GM23338 (cell line): ENCODE data around the gene MRAP. TPM values are rescaled to one million over a fixed set of nuclear protein-coding genes. Genes with fewer than 3 reads are reported as not detected.

Experiments used
- ATAC-seq: fragments of 200-7000 bp; cut with Tn5 transposase; 3 replicates; pipeline ENCODE4 v1.9.1; 2020
- DNase-seq: peaks from one replicate; pipeline ENCODE4 v3.0.0-alpha.2; 2015; ENCODE audit warnings: low spot score
- H2AFZ ChIP-seq: fragments of 200-600 bp; sonication (generic); 2 replicates; pipeline ENCODE4 v1.8.0; 2016; ENCODE audit warnings: antibody characterized with exemption, mild to moderate bottlenecking, moderate library complexity
- H3F3A ChIP-seq: fragments of 200-600 bp; sonication (generic); replicated peaks from 2 replicates; pipeline ENCODE4 v1.8.0; 2017; ENCODE audit warnings: antibody characterized with exemption, mixed run types, low read depth
- H3K27ac ChIP-seq: fragments of 200-600 bp; sonication (generic); 2 replicates; pipeline ENCODE4 v1.6.1; 2016; ENCODE audit warnings: low read depth
- H3K27me3 ChIP-seq: fragments of 200-600 bp; sonication (generic); 2 replicates; pipeline ENCODE4 v1.8.0; 2016; ENCODE audit warnings: mild to moderate bottlenecking, mixed run types, moderate library complexity; ENCODE audit not compliant: insufficient read depth
- H3K36me3 ChIP-seq: fragments of 200-600 bp; sonication (generic); 2 replicates; pipeline ENCODE4 v1.8.0; 2016; ENCODE audit warnings: mild to moderate bottlenecking; ENCODE audit not compliant: insufficient read depth
- H3K4me1 ChIP-seq: fragments of 200-600 bp; sonication (generic); 2 replicates; pipeline ENCODE4 v1.8.0; 2016; ENCODE audit warnings: mild to moderate bottlenecking, moderate library complexity; ENCODE audit not compliant: insufficient read depth
- H3K4me2 ChIP-seq: fragments of 200-600 bp; sonication (generic); 2 replicates; pipeline ENCODE4 v1.7.1; 2017; ENCODE audit warnings: mixed run types
- H3K4me3 ChIP-seq: fragments of 200-600 bp; sonication (generic); 2 replicates; pipeline ENCODE4 v1.6.1; 2016; ENCODE audit warnings: mixed run types
- H3K79me2 ChIP-seq: fragments of 200-600 bp; sonication (generic); replicated peaks from 2 replicates; pipeline ENCODE4 v1.8.0; 2017; ENCODE audit warnings: mild to moderate bottlenecking; ENCODE audit not compliant: insufficient read depth
- H3K9me2 ChIP-seq: fragments of 200-600 bp; sonication (generic); 2 replicates; pipeline ENCODE4 v1.8.0; 2017; ENCODE audit not compliant: insufficient read depth
- H4K20me1 ChIP-seq: fragments of 200-600 bp; sonication (generic); replicated peaks from 2 replicates; pipeline ENCODE4 v1.8.0; 2017; ENCODE audit warnings: mild to moderate bottlenecking; ENCODE audit not compliant: insufficient read depth
- H3K27ac Mint-ChIP-seq: 2 replicates; pipeline ENCODE4 v1.8.0; 2020; ENCODE audit warnings: inconsistent platforms, mild to moderate bottlenecking, moderate library complexity, mixed read lengths
- H3K27me3 Mint-ChIP-seq: 3 replicates; pipeline ENCODE4 v1.8.0; 2022; ENCODE audit warnings: low read depth, mild to moderate bottlenecking, moderate library complexity, mixed read lengths, inconsistent platforms; ENCODE audit not compliant: insufficient read depth, poor library complexity
- H3K36me3 Mint-ChIP-seq: 3 replicates; pipeline ENCODE4 v1.8.0; 2021; ENCODE audit warnings: low read depth, mild to moderate bottlenecking, inconsistent platforms, moderate library complexity, mixed read lengths
- H3K4me1 Mint-ChIP-seq: 3 replicates; pipeline ENCODE4 v1.8.0; 2020; ENCODE audit warnings: mild to moderate bottlenecking, inconsistent platforms, mixed read lengths
- H3K4me3 Mint-ChIP-seq: 3 replicates; pipeline ENCODE4 v1.8.0; 2021; ENCODE audit warnings: moderate library complexity, mild to moderate bottlenecking, inconsistent platforms, mixed read lengths
- H3K9me3 Mint-ChIP-seq: 3 replicates; pipeline ENCODE4 v1.8.0; 2020; ENCODE audit warnings: moderate library complexity, mild to moderate bottlenecking, inconsistent platforms, mixed read lengths
- CREB1 ChIP-seq: fragments of 250-450 bp; sonication (Bioruptor Pico); IDR thresholded peaks from 2 replicates; pipeline ENCODE4 v1.5.0; 2020; ENCODE audit warnings: low read depth, mild to moderate bottlenecking, moderate library complexity
- EZH2 ChIP-seq: fragments of 200-600 bp; sonication (generic); IDR thresholded peaks from one replicate; pipeline ENCODE4 v1.8.0; 2017; ENCODE audit warnings: antibody characterized with exemption, mild to moderate bottlenecking, low read depth; ENCODE audit not compliant: unreplicated experiment
- EZH2phosphoT487 ChIP-seq: fragments of 200-600 bp; sonication (generic); IDR thresholded peaks from one replicate; pipeline ENCODE4 v1.8.1; 2018; ENCODE audit warnings: antibody characterized with exemption; ENCODE audit not compliant: unreplicated experiment
- JUNB ChIP-seq: IDR thresholded peaks from one replicate; pipeline ENCODE4 v1.6.1; 2016; ENCODE audit warnings: antibody characterized with exemption; ENCODE audit not compliant: unreplicated experiment
- NANOG ChIP-seq: IDR thresholded peaks from 2 replicates; pipeline ENCODE4 v1.6.1; 2016; ENCODE audit warnings: antibody characterized with exemption, borderline replicate concordance
- POLR2AphosphoS5 ChIP-seq: IDR thresholded peaks from 2 replicates; pipeline ENCODE4 v1.6.1; 2016; ENCODE audit warnings: antibody characterized with exemption, low read depth
- STAT1 ChIP-seq: IDR thresholded peaks from one replicate; pipeline ENCODE4 v1.6.1; 2016; ENCODE audit warnings: antibody characterized with exemption; ENCODE audit not compliant: unreplicated experiment
- ZNF114 ChIP-seq: fragments of 250-450 bp; sonication (Bioruptor Pico); IDR thresholded peaks from 2 replicates; pipeline ENCODE4 v1.5.0; 2020; ENCODE audit warnings: mild to moderate bottlenecking, moderate library complexity
- ZNF331 ChIP-seq: fragments of 250-450 bp; sonication (Bioruptor Pico); IDR thresholded peaks from 2 replicates; pipeline ENCODE4 v1.5.0; 2020; ENCODE audit warnings: low read depth, mild to moderate bottlenecking, moderate library complexity
- polyA plus RNA-seq: library from polyadenylated mRNA; unstranded; fragments of >200 nt; fragmentation: Nextera tagmentation; extraction: Ambion mirVana; gene quantifications from 2 replicates; pipeline ENCODE4 v1.2.1, GENCODE V29; 2016
- total RNA-seq: library from RNA; depleted of rRNA; stranded (reverse); fragments of >200 nt; shearing (Covaris generic); gene quantifications from 2 replicates; pipeline ENCODE4 v1.2.3, GENCODE V29; 2014
- TF ChIP-seq, protein P1 (sequence below): IDR thresholded peaks from 2 replicates; pipeline ENCODE4 v1.6.1; 2016; ENCODE audit warnings: antibody characterized with exemption
- TF ChIP-seq, protein P2 (sequence below): IDR thresholded peaks from one replicate; pipeline ENCODE4 v1.6.1; 2018; ENCODE audit warnings: antibody characterized with exemption; ENCODE audit not compliant: unreplicated experiment
- TF ChIP-seq, protein P3 (sequence below): fragments of 250-450 bp; sonication (Bioruptor Pico); IDR thresholded peaks from 2 replicates; pipeline ENCODE4 v1.5.0; 2020; ENCODE audit warnings: mild to moderate bottlenecking, moderate library complexity
- TF ChIP-seq, protein P4 (sequence below), 2 experiments: fragments of 200-600 bp in 1 of 2; sonication (generic) in 1 of 2; conservative IDR thresholded peaks; 2 replicates each; pipeline versions ENCODE4 v1.5.1 to v1.6.1; 2016 to 2017; ENCODE audit warnings: antibody characterized with exemption in 2 of 2, low read depth in 2 of 2, mild to moderate bottlenecking in 2 of 2, moderate library complexity in 1 of 2

Gene MRAP
- total and polyA plus RNA-seq, 2 experiments from 2014 or later, result 0.78 TPM; not detected in 1

DNA sequence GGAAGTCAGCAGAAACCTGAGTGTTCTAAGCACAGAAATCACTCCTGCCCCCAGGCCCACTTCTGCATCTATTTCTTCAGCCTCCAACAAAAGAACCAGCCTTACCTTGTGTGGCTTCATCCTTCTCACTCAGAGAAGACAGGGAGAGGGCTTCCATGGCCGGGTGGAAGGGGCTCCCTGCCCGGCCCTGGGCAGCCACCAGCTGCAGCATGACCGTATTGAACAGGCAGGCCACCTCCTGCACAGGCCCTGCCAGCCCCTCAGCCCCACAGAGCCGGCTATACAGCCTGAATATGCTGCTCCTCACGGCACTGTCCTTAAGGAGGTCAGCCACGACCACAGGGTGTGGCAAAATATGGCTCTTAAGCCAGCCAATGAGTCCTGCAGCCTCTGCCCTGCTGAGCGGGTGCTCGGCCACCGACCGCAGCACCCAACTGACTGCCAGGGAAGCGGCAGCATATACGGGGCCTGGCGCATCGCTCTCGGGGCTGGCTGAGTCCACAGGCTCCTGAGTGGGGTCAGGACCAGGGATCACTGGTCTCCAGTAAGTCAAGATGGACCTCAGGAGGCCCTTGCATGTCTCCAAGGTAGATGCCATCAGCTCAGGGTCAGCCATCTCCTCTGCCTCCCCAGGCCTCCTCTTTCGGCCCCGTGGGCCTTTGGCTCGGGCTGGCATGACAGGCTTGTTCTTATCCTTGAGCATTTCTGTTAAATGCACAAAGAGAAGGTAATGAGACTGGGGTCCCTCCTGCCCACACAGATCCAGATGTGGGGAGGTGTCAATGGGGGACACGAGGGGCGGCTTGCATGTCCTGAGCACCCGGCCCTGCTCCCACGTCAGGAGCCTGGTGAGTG is 17.9 kb downstream of the MRAP start:
- Histone ChIP-seq H3K4me1 (no peaks in the 10 kb centered on the region), H3K27me3 (no peaks in the 10 kb centered on the region), H3K9me2 (no peaks in the 10 kb centered on the region), H4K20me1 (peaks cover 3% of the 10 kb centered on the region), H3K79me2 (no peaks in the 10 kb centered on the region; the same call in 1 of the 2 replicates), H3K4me2 (no peak overlapping the region), H3K27ac (no peak overlapping the region), H2AFZ (no peak overlapping the region), H3F3A (no peaks in the 10 kb centered on the region), H3K36me3 (peaks cover 58% of the 10 kb centered on the region), H3K4me3 (no peak overlapping the region)
- Mint-ChIP-seq H3K9me3 (no peaks in the 10 kb centered on the region), H3K27me3 (peaks cover 4% of the 10 kb centered on the region), H3K27ac (peak overlapping the region; percentile 56; the same call in 1 of the 2 replicates), H3K36me3 (peaks cover 69% of the 10 kb centered on the region), H3K4me3 (no peak overlapping the region), H3K4me1 (no peaks in the 10 kb centered on the region)
- TF ChIP-seq NANOG (no peak), ZNF331 (CRISPR knock-in tag) (no peak), EZH2 (no peak), ZNF114 (CRISPR knock-in tag) (no peak), STAT1 (no peak), JUNB (no peak), EZH2phosphoT487 (no peak), POLR2AphosphoS5 (no peak), CREB1 (CRISPR knock-in tag) (no peak)
- TF ChIP-seq, protein P1, sequence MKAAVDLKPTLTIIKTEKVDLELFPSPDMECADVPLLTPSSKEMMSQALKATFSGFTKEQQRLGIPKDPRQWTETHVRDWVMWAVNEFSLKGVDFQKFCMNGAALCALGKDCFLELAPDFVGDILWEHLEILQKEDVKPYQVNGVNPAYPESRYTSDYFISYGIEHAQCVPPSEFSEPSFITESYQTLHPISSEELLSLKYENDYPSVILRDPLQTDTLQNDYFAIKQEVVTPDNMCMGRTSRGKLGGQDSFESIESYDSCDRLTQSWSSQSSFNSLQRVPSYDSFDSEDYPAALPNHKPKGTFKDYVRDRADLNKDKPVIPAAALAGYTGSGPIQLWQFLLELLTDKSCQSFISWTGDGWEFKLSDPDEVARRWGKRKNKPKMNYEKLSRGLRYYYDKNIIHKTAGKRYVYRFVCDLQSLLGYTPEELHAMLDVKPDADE, result no peak
- TF ChIP-seq, protein P2, sequence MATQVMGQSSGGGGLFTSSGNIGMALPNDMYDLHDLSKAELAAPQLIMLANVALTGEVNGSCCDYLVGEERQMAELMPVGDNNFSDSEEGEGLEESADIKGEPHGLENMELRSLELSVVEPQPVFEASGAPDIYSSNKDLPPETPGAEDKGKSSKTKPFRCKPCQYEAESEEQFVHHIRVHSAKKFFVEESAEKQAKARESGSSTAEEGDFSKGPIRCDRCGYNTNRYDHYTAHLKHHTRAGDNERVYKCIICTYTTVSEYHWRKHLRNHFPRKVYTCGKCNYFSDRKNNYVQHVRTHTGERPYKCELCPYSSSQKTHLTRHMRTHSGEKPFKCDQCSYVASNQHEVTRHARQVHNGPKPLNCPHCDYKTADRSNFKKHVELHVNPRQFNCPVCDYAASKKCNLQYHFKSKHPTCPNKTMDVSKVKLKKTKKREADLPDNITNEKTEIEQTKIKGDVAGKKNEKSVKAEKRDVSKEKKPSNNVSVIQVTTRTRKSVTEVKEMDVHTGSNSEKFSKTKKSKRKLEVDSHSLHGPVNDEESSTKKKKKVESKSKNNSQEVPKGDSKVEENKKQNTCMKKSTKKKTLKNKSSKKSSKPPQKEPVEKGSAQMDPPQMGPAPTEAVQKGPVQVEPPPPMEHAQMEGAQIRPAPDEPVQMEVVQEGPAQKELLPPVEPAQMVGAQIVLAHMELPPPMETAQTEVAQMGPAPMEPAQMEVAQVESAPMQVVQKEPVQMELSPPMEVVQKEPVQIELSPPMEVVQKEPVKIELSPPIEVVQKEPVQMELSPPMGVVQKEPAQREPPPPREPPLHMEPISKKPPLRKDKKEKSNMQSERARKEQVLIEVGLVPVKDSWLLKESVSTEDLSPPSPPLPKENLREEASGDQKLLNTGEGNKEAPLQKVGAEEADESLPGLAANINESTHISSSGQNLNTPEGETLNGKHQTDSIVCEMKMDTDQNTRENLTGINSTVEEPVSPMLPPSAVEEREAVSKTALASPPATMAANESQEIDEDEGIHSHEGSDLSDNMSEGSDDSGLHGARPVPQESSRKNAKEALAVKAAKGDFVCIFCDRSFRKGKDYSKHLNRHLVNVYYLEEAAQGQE, result no peak
- TF ChIP-seq, protein P3, sequence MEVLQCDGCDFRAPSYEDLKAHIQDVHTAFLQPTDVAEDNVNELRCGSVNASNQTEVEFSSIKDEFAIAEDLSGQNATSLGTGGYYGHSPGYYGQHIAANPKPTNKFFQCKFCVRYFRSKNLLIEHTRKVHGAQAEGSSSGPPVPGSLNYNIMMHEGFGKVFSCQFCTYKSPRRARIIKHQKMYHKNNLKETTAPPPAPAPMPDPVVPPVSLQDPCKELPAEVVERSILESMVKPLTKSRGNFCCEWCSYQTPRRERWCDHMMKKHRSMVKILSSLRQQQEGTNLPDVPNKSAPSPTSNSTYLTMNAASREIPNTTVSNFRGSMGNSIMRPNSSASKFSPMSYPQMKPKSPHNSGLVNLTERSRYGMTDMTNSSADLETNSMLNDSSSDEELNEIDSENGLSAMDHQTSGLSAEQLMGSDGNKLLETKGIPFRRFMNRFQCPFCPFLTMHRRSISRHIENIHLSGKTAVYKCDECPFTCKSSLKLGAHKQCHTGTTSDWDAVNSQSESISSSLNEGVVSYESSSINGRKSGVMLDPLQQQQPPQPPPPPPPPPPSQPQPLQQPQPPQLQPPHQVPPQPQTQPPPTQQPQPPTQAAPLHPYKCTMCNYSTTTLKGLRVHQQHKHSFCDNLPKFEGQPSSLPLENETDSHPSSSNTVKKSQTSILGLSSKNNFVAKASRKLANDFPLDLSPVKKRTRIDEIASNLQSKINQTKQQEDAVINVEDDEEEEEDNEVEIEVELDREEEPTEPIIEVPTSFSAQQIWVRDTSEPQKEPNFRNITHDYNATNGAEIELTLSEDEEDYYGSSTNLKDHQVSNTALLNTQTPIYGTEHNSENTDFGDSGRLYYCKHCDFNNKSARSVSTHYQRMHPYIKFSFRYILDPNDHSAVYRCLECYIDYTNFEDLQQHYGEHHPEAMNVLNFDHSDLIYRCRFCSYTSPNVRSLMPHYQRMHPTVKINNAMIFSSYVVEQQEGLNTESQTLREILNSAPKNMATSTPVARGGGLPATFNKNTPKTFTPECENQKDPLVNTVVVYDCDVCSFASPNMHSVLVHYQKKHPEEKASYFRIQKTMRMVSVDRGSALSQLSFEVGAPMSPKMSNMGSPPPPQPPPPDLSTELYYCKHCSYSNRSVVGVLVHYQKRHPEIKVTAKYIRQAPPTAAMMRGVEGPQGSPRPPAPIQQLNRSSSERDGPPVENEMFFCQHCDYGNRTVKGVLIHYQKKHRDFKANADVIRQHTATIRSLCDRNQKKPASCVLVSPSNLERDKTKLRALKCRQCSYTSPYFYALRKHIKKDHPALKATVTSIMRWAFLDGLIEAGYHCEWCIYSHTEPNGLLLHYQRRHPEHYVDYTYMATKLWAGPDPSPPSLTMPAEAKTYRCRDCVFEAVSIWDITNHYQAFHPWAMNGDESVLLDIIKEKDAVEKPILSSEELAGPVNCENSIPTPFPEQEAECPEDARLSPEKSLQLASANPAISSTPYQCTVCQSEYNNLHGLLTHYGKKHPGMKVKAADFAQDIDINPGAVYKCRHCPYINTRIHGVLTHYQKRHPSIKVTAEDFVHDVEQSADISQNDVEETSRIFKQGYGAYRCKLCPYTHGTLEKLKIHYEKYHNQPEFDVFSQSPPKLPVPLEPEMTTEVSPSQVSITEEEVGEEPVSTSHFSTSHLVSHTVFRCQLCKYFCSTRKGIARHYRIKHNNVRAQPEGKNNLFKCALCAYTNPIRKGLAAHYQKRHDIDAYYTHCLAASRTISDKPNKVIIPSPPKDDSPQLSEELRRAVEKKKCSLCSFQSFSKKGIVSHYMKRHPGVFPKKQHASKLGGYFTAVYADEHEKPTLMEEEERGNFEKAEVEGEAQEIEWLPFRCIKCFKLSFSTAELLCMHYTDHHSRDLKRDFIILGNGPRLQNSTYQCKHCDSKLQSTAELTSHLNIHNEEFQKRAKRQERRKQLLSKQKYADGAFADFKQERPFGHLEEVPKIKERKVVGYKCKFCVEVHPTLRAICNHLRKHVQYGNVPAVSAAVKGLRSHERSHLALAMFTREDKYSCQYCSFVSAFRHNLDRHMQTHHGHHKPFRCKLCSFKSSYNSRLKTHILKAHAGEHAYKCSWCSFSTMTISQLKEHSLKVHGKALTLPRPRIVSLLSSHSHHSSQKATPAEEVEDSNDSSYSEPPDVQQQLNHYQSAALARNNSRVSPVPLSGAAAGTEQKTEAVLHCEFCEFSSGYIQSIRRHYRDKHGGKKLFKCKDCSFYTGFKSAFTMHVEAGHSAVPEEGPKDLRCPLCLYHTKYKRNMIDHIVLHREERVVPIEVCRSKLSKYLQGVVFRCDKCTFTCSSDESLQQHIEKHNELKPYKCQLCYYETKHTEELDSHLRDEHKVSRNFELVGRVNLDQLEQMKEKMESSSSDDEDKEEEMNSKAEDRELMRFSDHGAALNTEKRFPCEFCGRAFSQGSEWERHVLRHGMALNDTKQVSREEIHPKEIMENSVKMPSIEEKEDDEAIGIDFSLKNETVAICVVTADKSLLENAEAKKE, result no peak
- TF ChIP-seq, protein P4, sequence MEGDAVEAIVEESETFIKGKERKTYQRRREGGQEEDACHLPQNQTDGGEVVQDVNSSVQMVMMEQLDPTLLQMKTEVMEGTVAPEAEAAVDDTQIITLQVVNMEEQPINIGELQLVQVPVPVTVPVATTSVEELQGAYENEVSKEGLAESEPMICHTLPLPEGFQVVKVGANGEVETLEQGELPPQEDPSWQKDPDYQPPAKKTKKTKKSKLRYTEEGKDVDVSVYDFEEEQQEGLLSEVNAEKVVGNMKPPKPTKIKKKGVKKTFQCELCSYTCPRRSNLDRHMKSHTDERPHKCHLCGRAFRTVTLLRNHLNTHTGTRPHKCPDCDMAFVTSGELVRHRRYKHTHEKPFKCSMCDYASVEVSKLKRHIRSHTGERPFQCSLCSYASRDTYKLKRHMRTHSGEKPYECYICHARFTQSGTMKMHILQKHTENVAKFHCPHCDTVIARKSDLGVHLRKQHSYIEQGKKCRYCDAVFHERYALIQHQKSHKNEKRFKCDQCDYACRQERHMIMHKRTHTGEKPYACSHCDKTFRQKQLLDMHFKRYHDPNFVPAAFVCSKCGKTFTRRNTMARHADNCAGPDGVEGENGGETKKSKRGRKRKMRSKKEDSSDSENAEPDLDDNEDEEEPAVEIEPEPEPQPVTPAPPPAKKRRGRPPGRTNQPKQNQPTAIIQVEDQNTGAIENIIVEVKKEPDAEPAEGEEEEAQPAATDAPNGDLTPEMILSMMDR (conservative IDR thresholded peaks at IDR 0.05; ENCODE audit: low read depth in 2 of 2), result no peak
- DNase-seq (no peak), ATAC-seq (no peak)
